IPS DF 19.7 (cell line): ENCODE results near the gene PRSS16.

Experiments used
- DNase-seq: peaks from one replicate; pipeline ENCODE4 v3.0.0-alpha.2; 2013; ENCODE audit warnings: low read depth, low spot score

Gene PRSS16

DNA sequence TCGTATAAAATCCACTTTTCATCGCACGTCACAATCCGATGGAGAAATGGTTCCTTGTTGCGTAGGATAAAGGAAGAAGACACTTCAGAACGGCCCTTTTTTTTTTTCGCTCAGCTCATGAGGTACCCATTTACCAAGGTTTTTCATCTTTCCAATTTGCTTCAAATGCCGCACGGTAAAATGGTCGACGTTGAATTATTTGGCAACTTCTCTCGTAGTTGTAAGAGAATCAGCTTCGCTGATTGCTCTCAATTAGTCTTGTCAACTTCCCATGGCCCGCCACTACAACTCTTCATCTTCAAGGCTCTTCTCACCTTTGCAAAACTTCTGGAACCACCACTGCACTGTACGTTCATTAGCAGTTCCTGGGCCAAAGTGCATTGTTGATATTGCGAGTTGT is 35.8 kb downstream of the PRSS16 start:
- DNase-seq = no peak

DNA sequence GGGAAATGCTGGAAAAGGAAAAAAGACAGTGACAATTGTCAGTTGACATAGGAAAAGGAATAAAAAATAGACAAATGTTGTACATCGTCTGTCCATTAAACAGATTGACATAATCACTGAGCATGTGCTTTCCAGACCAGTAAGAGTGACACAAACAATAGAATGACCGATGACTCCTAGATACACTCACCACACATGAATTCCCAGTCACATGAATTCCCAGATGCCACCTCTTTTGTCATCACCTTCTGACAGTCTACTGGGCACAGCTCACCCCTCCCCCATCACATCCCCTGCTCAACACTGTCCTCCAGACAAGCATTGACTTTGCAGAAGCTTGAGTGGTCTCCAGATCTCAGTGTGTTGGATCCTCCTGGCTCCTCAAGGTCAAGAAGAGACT is 38.6 kb downstream of the PRSS16 start:
- DNase-seq = no peak

GRCh38 chr6:27287751-27288135 is 40.2 kb downstream of the PRSS16 start:
- no peak for DNase-seq

- DNase-seq = no peak
These were observed 40.9 kb downstream of the PRSS16 start for GRCh38 chr6:27288136-27289044.

GRCh38 chr6:27290065-27290849 is 42.8 kb downstream of the PRSS16 start:
- DNase-seq = peak; percentile 89

- no peak for DNase-seq
These were observed 43.3 kb downstream of the PRSS16 start for GRCh38 chr6:27290850-27291208.

- no peak for DNase-seq
These were observed 46.1 kb downstream of the PRSS16 start for GRCh38 chr6:27293436-27294098.

- DNase-seq = no peak
These were observed 46.9 kb downstream of the PRSS16 start for GRCh38 chr6:27294409-27294808.

DNA sequence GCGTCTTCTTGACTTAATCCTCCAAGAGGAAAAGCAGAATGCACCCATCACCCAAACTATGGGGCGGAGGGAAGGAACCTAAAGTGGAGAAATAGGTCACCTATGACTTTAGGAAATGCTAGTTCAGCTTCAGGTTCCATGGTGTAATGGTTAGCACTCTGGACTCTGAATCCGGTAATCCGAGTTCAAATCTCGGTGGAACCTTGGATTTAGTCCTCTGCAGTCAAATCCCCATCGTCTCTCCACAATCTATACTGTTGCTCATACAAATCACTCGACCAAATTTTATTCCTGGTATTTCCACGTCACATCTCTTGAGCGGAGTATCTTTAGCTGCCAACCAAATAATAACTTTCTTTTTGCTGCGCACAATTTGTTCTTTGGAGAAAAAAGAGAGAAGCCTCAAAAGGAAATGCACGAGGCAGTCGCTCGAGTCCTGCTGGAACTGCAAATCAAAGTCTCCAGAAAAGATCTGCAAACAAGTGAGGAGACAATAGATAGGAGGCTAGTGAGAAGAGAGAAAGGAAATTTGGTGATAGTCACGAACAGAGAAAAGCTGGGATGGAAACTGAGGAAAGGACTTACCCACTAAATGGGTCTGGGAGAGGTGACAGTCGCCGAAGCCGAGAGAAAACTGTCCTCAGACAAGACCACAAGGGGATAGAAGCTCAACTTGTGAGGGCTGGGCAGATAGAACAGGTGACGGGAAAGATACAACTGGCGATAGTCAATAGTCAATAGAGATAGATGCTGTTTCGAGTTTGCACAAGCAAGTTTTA is 48.0 kb downstream of the PRSS16 start:
- no peak for DNase-seq

- no peak for DNase-seq
These were observed 48.7 kb downstream of the PRSS16 start for GRCh38 chr6:27296106-27296783.

DNA sequence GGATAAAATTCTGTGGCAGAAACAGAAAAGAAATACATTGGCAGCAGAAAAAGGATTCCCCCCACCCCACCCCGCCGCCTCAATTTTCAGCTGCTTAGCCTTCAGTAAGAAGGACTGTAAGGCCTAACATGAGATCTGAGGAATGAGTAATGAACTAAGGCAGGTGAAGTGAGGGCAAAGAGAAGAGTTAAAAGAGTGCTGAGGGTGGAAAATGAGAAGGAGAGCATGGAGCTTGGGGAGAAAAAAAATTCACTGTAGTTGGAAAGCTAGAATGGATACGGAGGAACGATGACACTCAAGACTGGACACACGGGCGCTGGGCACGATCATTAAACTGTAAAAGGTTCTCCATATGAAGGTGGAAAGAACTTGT is 50.0 kb downstream of the PRSS16 start:
- DNase-seq = no peak

GRCh38 chr6:27297857-27298730 is 50.6 kb downstream of the PRSS16 start:
- DNase-seq = no peak

DNA sequence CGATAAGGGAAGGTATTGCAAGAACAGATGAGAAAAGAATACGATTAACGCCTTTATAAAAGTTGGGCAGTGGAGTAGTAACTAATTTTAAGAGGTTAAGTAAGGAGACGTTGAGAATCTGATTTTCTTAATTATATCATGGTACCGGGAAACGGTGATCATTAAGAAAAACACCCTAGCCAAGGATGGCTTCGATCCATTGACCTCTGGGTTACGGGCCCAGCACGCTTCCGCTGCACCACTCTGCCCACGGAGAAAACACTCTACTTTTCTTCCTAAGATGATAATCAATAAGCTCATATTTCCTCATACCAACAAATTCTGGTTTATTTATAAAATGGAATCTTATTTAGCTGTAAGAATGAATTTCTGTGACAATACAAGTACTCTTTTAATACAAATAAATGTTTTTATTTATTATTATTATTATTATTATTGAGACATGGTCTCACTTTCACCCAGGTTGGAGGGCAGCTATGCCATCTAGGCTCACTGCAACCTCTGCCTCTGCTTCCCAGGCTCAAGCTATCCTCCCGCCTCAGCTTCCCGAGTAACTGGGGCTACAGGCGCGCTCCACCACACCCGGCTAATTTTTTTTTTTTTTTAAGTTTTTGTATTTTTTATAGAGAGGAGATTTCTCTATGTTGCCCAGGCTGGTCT is 56.2 kb downstream of the PRSS16 start:
- DNase-seq = no peak
